ENCODE data around the gene EZR. TPM values are rescaled to one million over a fixed set of nuclear protein-coding genes. Genes with fewer than 3 reads are reported as not detected.

The EZR gene
- total RNA-seq, 1 donor: 89.4 TPM

DNA sequence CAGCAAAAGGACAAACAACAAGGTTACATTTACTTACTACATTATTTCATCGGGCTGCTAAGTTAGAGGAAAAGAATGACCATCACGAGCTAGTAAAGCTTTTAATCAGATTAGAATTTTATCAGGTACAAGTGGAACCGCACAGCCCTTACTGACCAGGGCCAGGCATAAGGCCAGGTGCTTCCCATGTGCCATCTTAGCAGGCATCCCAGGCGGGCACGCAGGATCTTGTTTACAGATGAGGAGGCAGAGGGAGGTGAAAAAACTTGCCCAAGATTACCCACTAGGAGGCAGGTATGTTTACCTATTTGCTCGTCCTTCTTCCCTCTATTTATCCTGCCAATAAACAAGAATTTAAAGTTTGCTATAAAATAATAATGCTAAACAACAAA, 10.7 kb downstream of the EZR start:
- Histone ChIP-seq H3K27ac (ENCODE audit: low read depth, low read length) (no peak overlapping the region), H2AFZ (ENCODE audit: low read length) (no peak overlapping the region), H3K36me3 (ENCODE audit: insufficient read depth, low read length) (peaks cover 10% of the 10 kb centered on the region), H3K4me3 (ENCODE audit: insufficient read depth, low read length) (no peak overlapping the region), H3K9me3 (ENCODE audit: low read depth, low read length) (no peaks in the 10 kb centered on the region), H3K4me2 (ENCODE audit: insufficient read depth, low read length) (no peak overlapping the region), H3K4me1 (ENCODE audit: insufficient read depth, low read length) (peaks cover 10% of the 10 kb centered on the region), H3K27me3 (ENCODE audit: insufficient read depth, low read length) (no peaks in the 10 kb centered on the region), H4K20me1 (ENCODE audit: insufficient read depth, low read length) (peaks cover 6% of the 10 kb centered on the region), H3K79me2 (ENCODE audit: insufficient read depth, low read length) (peaks cover 97% of the 10 kb centered on the region)
- TF ChIP-seq, protein P1, sequence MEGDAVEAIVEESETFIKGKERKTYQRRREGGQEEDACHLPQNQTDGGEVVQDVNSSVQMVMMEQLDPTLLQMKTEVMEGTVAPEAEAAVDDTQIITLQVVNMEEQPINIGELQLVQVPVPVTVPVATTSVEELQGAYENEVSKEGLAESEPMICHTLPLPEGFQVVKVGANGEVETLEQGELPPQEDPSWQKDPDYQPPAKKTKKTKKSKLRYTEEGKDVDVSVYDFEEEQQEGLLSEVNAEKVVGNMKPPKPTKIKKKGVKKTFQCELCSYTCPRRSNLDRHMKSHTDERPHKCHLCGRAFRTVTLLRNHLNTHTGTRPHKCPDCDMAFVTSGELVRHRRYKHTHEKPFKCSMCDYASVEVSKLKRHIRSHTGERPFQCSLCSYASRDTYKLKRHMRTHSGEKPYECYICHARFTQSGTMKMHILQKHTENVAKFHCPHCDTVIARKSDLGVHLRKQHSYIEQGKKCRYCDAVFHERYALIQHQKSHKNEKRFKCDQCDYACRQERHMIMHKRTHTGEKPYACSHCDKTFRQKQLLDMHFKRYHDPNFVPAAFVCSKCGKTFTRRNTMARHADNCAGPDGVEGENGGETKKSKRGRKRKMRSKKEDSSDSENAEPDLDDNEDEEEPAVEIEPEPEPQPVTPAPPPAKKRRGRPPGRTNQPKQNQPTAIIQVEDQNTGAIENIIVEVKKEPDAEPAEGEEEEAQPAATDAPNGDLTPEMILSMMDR (IDR thresholded peaks at IDR 0.05; ENCODE audit: extremely low read depth, low read depth, low read length): no peak
- no peak for DNase-seq (ENCODE audit: insufficient read length, low spot score, missing footprints)

DNA sequence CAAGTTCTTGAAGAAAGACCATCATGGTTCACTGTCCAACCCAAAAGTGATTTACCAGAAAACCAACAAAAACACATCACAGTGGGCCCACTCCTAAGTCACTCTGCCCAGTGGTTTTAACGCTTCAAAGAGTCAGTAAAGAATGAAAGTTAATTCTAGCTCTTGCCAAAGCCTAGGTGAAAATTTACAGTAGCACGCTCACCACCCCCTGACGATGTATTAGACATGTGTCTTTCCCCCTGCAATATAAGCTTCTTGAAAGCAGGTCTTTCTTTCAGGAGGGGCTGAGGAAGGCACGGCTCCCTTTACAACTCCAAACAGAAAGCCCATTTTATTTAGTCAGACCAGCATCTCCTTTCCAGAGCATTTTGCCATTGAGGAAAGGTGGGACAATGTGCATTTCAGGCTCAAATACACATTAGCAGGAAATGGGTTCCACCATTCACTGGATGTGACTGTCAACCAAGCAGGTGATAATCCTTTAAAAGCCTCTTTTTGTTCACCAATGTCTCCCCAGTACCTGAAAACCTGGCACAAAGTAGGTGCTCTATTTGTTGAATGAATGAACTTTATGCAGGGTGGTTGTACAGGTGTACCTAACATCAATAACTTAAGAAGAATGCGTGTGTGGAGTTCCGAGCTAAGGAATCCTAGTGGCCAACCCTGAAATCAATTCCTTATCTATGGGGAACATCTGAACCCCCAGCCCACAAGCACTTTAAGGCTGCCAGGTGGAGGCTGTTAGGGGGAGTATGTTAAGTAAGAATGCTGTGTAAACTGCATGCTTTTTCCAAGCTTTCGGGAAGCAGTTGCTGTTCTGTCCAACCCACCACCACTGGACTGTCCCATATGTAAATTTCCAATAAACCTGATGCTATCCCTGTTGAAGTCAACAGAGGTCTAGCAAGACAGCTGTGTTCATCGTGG, 11.4 kb downstream of the EZR start:
- Histone ChIP-seq H4K20me1 (ENCODE audit: insufficient read depth, low read length) (peaks cover 6% of the 10 kb centered on the region), H3K9me3 (ENCODE audit: low read depth, low read length) (no peaks in the 10 kb centered on the region), H2AFZ (ENCODE audit: low read length) (no peak overlapping the region), H3K4me2 (ENCODE audit: insufficient read depth, low read length) (no peak overlapping the region), H3K4me3 (ENCODE audit: insufficient read depth, low read length) (no peak overlapping the region), H3K27ac (ENCODE audit: low read depth, low read length) (no peak overlapping the region), H3K36me3 (ENCODE audit: insufficient read depth, low read length) (peaks cover 10% of the 10 kb centered on the region), H3K27me3 (ENCODE audit: insufficient read depth, low read length) (no peaks in the 10 kb centered on the region), H3K4me1 (ENCODE audit: insufficient read depth, low read length) (peaks cover 13% of the 10 kb centered on the region), H3K79me2 (ENCODE audit: insufficient read depth, low read length) (peaks cover 95% of the 10 kb centered on the region)
- TF ChIP-seq, protein P1 (IDR thresholded peaks at IDR 0.05; ENCODE audit: extremely low read depth, low read depth, low read length): no peak
- no peak for DNase-seq (ENCODE audit: insufficient read length, low spot score, missing footprints)

DNA sequence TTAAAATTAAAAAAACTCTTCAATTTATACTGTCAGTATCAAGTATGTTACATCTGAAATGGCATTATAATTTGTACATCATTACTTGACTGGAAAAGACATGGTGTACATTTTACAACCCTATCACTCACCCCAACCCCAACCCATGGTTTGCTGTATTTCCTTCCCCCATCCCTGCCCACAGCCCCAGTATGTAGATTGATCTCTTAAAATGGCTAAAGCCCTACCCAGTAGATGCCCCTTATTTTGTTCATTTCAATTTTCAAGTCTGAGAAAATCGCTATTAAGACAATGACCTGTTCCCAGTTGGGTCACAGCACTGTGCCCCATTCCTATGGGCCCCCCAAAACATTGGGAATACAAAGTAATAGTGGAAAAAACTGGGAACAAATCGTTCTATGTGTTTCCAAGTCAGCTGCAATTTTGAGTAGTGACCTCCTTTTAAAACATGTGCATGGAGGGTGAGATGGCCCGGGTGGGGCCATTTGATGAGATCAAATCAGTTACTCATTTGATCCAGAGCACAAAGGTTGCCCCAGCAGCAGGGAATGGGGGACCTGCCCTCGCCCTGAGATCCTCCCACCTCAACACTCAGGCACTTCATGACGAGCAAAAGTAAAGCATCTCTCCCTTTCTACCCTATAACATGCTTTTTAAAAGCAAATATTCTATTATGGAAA, 13.3 kb downstream of the EZR start:
- H4K20me1 ChIP-seq (ENCODE audit: insufficient read depth, low read length): no peaks in the 10 kb centered on the region

More for the DNA sequence above, 13.3 kb downstream of the EZR start:
- Histone ChIP-seq H3K27me3 (ENCODE audit: insufficient read depth, low read length) (no peaks in the 10 kb centered on the region), H3K4me3 (ENCODE audit: insufficient read depth, low read length) (no peak overlapping the region), H3K36me3 (ENCODE audit: insufficient read depth, low read length) (peaks cover 10% of the 10 kb centered on the region), H3K27ac (ENCODE audit: low read depth, low read length) (no peak overlapping the region), H3K9me3 (ENCODE audit: low read depth, low read length) (no peaks in the 10 kb centered on the region), H3K79me2 (ENCODE audit: insufficient read depth, low read length) (peaks cover 95% of the 10 kb centered on the region), H3K4me2 (ENCODE audit: insufficient read depth, low read length) (no peak overlapping the region), H2AFZ (ENCODE audit: low read length) (no peak overlapping the region), H3K4me1 (ENCODE audit: insufficient read depth, low read length) (peaks cover 13% of the 10 kb centered on the region)
- TF ChIP-seq, protein P1 (IDR thresholded peaks at IDR 0.05; ENCODE audit: extremely low read depth, low read depth, low read length): no peak
- DNase-seq (ENCODE audit: insufficient read length, low spot score, missing footprints): no peak
